HG03039 (cell line): ENCODE measurements around the gene TRPM3.
"Not testable (repeated sequence)": the region's sequence is repeated elsewhere in the genome, so short reads cannot be mapped to it uniquely, and the experiment has no call there.

Experiments used
- ATAC-seq: cut with Tn5 transposase; IDR thresholded peaks from one replicate; pipeline ENCODE4 v1.9.1; 2021; ENCODE audit warnings: mild to moderate bottlenecking, moderate library complexity; ENCODE audit not compliant: unreplicated experiment

The TRPM3 gene

DNA sequence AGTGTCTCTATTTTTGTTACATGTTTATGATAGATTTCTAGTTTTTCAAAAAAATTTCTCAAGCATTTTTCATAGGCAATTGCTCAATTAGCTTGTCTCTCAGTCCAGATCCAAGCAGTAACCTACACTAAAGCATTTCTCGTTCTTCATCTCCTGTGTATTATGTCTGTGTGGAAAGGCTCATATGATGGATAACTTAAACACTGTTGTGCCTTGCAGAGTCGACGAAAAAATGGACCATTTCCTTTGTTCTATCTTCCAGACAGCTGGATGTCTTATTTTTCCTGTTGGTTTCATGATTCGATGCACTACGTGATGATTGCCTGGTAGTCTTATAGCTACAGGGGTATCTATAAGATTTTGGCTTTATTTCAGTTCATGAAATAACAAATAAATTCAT, 347.8 kb downstream of the TRPM3 start:
- ATAC-seq = no peak

DNA sequence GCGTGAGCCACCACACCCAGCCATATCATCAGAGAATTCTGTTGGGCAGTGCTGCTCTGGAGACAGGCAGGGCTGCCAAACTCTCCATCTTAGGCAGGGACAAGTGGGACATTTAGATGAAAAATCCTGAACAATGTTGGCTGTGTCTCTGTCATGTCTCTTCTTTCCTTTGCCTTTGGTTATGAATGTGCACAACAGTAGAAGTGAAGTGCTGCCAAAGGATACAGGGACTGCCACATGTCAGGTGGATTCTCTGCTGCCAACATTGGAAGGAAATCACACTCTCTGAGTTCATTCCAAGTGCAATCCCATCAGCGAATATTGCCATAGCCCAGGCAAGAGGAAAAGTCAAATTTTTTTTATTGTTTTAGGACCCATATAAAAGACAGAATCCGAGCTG, 348.8 kb downstream of the TRPM3 start:
- no peak for ATAC-seq

DNA sequence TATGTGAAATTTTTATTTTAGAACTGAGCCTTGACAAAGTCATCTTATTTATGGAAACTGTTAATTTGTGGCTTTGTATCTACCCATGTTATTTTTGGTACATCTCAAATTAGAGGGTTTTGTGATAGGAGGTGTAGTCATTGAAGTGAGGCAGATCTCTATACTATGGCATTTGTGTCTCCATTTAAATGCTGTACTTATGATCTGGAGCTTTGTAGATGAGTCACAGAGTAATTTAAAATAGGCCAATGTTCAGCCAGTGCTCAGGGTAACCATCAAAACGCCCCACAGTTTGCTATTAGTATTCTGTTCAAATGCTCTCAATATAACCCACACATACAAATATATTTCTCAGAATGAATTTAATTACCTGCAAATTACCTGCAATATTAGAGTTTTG, 355.5 kb downstream of the TRPM3 start:
- no peak for ATAC-seq

DNA sequence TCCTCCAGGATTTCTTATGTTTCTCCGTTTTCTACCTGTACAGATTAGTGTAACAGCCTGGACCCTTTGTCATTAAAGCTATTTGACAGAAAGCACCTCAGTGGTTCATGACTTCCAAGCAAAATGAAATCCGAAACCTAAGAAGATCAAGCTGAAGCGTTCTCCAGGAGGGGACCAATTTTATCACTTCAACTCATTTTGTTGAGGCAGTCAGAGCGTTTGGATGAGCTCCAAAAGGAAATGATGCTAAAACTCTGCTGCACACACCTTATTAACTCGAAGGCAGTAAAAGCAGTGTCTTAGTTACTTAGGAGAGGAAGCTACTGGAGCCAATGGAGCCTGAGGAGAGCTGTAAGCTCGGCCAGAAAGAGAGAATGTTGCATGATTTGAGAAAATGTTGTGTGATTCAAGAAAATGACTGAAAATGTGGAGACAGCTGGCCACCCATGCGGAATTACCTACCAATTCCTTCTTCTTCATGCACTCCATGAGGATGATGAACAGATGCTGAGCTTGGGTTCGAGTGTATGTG, 360.2 kb downstream of the TRPM3 start:
- ATAC-seq = no peak

DNA sequence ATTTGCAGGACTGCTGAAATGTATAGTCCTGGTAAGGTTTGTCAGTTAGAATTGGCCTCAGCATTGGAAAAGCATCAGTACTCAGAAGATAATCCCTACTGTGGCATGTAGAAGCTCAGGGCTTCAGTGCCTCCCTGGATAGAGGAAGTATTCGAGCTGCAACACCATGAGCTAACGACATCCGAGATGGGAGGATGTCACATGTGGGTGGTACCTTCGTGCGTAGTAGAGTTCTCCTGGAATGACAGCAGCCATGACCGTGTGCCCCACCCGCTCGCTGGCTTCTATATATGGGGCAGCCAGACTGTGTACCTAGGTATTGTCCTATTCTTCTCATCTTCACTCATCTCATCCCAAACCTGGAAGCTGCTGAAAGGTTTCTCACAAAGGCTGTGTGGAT, 361.2 kb downstream of the TRPM3 start:
- no peak for ATAC-seq

DNA sequence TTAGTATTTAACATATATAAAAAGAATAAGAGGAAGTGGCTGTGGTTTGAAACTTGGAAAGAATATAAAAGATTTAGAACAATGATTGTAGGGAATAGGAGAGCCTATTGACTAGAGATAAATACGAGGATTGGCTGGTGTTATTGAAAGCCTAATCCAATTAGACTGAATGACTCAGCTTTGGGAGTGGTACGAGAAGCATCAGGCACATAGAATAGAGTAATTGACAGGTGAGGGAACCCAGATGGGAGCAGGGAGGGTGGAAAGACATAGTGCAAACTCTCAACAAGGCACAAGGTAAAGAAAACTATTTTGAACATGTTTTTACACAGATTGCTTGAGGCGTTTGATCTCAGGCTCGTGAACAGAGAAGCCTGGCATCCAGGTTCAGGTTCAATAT, 368.1 kb downstream of the TRPM3 start:
- no peak for ATAC-seq

- ATAC-seq = no peak
Measured at GRCh38 chr9:70749066-70749465, 372.4 kb downstream of the TRPM3 start.

- no peak for ATAC-seq
Measured at GRCh38 chr9:70747261-70747718, 374.1 kb downstream of the TRPM3 start.

GRCh38 chr9:70746760-70747159, 374.7 kb downstream of the TRPM3 start:
- ATAC-seq = no peak

GRCh38 chr9:70746316-70746715, 375.1 kb downstream of the TRPM3 start:
- ATAC-seq = no peak

GRCh38 chr9:70724794-70725193, 396.6 kb downstream of the TRPM3 start:
- ATAC-seq = not testable (repeated sequence)

DNA sequence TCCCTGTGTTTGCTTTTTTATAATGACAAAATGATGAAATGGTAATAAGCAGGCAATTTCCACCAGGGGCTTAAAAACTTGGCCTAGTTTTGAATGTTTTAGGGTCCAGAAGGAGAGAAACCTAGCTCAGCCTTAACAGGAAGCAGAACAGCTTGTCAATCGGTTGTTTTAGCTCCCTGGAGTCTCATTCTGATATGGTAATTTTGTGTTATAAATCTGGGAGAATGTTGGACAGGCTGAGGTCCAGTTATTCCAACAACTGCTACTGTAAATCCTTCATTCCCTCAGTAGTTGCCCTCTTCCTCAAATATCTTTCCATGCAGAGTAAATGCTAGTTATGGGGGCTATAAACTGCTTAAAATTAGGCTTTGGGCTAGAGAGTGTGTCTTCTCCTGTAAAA, 397.4 kb downstream of the TRPM3 start:
- ATAC-seq = not testable (repeated sequence)

DNA sequence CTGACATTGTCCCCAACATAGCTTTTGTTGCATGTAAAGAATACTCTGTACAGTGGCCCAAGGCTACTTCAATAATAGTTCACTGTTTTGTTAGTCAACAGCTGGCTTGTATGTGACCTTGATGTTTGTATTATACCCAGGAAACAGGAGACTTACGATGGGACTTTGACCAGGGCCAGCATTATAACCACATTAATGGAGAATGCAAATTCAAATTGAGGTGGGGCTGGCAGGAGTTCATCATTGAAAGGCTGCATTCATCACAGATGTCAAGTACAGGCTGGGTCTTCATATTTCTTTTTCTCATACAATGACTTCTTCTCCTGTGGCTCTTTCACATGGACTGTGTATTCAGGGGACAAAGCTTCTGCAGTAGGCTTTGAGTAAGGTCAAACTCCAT, 414.6 kb downstream of the TRPM3 start:
- not testable (repeated sequence) for ATAC-seq

DNA sequence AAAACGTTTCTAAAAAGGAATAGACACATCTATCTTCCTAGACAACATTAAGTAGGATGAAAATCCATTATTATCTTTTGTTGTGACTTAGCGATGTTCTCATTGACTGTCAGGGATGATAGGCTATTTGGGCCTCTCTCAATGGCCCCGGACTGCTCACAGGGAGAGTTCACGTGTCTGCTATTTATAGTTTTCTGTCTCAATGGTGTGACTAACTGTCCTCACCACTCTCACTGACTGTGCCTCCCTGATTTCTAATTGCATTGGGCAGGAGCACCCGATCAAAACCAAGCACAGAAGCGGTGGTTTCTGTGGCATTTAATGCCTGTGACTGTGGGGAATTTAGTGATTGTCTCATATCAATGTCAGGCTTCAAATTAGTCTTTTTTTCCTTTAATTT, 420.3 kb downstream of the TRPM3 start:
- ATAC-seq = no peak

- ATAC-seq = no peak
Measured at GRCh38 chr9:70696694-70697335, 424.6 kb downstream of the TRPM3 start.

DNA sequence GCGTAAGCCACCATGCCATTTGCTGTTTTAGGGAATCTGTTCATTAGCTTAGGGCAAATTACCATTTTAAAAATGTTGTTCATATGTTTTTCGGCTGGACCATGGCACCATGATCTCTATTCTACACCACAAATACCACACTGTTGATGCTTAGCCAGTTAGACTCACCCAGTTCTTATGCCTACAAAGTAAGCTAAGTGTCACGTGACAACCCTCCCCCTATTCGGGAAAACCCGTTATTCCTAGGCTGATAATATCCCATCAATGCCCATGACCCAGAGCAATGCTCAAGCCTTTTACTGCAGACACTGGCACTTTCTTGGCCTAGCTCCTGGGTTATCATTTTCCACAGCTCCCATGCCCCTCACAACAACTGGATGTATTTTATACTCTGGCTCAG, 426.7 kb downstream of the TRPM3 start:
- ATAC-seq = no peak

DNA sequence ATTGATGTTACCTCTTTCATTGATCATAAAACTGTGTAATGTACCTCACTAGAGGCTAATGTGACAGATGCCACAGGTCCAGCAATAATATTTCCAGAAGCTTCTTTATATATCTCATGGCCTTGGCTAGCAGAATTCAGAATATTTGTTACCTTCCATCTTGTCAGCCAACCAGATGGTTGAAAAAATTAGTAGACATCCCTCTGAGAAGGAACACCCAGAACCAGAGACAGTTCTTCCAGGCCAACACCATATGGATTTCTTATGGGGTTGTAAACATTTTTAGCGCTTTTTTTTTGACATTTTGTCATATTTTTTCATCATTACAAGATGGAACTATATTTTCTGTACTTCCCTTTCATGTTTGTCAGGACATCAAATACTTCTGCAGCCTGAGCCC, 428.2 kb downstream of the TRPM3 start:
- ATAC-seq = no peak

DNA sequence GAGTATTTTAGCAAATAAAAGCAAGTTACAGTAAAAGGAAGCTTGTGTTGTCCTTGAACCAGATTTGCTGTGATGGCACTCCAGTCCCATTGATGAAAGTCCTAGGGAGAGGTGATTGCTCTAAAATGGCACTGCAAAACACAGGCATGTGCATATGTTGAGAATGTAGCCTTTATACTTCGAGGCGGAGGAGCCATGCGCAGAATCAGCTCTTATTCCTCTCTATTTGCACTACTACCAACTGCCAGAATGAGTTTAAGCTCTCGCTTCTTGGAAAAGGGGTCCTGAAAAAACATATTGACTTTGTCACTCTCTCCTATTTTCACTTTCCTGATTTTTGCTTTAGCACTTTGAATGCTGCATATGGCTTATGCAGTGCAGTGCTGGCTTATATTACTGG, 429.0 kb downstream of the TRPM3 start:
- no peak for ATAC-seq

DNA sequence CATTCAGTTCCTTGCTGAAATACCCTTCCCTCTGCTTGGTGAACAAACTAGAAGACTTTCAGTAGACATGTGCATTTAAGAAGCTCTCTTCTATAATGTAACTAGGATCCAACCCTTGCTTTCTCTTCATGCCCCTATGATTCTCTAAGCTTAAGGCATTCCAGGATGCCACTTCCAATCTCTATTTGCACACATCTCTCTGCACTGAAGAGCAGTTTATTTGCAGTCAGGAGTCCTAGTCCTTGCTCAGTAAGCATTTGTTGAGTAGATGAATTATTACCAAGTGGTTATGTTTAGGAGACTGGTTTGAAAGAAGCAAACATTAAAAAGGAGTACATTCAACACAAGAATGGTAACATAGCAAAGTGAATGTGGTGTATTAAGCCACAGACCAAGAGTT, 432.7 kb downstream of the TRPM3 start:
- ATAC-seq = no peak

GRCh38 chr9:70683841-70684240, 437.6 kb downstream of the TRPM3 start:
- no peak for ATAC-seq

DNA sequence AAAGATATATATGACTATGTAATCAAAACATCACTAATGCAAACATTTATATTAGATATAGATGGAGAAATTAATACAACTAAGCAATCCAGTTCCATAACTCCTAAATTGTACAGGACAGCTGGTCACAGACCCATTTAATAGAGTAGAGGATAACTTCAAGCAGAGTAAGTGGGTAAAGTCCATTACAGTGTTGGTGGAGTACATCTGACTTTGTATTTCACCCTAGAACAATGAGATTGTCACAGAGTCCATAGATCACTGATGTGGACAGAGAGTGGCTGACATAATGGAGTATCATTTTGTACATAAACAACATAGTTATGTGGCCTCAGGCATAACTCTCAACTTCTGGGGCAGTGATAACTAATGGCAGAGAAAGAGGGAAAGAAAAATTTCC, 439.1 kb downstream of the TRPM3 start:
- ATAC-seq = no peak

DNA sequence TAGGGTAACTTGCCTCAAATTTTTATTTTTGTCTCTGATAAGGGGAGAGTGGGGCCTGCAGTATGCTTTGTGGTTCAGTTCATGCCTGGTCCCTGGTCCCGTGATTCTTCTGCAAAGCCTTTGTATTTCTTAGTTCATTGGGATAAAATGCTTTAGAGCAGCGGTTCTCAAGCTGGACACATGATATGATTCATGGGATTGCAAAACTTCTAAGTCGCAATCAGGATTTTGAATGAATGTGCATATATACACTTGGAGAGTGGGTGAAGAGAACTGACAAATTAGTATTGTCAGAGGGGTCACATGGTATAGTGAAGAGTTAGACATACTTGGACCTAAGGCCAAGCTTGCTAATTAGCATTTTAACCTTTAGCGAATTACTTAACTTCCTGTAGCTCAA, 441.6 kb downstream of the TRPM3 start:
- ATAC-seq = no peak

DNA sequence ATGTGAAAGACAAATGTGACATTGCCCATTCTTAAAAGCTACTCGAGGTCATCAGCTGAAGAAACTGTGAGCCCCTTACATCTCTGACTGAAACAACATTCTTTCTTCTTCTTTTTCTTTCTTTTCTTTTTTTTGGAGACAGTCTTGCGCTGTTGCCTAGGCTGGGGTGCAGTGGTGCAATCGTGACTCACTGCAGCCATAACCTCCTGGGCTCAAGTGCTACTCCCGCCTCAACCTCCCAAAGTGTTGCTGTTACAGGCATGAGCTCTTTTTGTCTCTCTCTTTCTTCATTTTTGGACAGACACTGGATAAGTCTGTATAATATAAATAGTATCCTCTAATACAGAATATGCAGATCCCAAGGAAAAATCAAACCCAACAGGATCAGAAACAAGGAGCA, 443.3 kb downstream of the TRPM3 start:
- ATAC-seq = no peak
